Loucy (cell line): Measurements from ENCODE around the gene L1CAM.

Source experiments
- CTCF ChIP-seq: fragments of 200-600 bp; sonication (generic); conservative IDR thresholded peaks from 2 replicates; pipeline ENCODE4 v1.5.1; 2014; ENCODE audit warnings: mild to moderate bottlenecking, antibody characterized with exemption, low read length
- EZH2phosphoT487 ChIP-seq: fragments of 200-600 bp; IDR thresholded peaks from 2 replicates; pipeline ENCODE4 v1.6.1; 2018; ENCODE audit warnings: antibody characterized with exemption, mild to moderate bottlenecking, moderate library complexity, borderline replicate concordance

GRCh38 chrX:153884136-153884535, 1.8 kb downstream of the L1CAM start:
- TF ChIP-seq CTCF (no peak), EZH2phosphoT487 (no peak)
